ENCODE data around the gene OR5AU1.
A peak's percentile ranks its signal among the peaks of the same experiment; 100 is the strongest.

Gene OR5AU1

DNA sequence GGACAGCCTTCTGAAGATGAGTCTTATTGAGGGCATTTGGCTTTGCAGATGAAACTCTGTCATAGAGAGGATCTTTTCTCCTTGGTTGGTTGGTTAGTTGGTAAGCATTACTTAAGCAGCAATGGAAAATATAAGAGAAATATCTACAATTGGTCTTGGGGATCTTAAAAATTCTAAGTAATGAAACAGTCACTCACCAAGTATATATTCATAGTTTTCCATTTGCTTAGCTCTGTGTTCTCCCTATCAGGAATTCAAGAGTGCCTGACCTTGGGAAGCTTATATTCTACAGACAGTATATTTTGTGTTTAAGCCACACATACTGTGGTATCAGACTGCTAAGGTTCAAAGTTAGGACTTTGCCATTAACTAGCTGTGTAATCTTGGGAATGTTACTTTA, at the start of gene OR5AU1:
OR5AU1 (minus strand) TSS at position 101 of the 400 bp plus-strand sequence. CDS start 191 bp downstream, outside the sequence.
- DNase-seq: no peak

GRCh38 chr14:21205026-21205677, 49.3 kb upstream of the OR5AU1 start:
- DNase-seq: no peak

DNA sequence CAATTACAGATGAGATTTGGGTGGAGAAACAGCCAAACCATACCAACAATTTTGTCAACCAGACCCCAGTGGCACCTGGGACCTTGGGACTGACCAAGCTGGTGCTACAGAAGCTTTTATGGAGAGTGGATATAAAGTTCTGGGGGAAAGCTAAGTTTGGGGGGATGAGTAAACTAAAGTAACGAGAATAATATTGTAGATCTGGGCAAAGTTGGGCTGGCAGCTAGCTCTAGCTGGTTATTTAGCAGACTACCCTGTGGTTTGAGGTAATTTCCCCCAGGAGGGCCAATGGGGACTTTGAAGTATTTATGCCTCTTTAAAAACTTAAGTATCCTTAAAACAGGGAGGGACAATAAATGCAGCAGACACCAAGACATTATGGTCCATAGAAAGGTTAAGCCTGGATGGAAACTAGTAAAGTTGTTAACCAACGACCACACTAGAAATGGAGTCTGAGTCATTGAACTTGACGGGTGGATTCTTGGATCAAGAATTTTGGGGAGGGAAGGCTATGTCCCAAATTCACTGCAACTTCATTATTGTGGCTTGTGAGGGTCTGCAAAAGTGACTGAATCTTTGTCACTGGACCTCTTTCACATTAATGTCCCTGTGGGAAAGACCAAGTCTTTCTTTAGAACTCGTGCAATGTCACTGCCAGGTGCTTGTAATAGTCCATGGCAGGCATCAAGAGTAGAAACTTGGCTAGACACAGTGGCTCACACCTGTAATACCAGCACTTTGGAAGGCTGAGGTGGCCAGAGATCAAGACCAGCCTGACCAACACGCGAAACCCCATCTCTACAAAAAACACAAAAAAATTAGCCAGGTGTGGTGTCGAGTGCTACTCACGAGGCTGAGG, 48.5 kb upstream of the OR5AU1 start:
- DNase-seq: no peak

DNA sequence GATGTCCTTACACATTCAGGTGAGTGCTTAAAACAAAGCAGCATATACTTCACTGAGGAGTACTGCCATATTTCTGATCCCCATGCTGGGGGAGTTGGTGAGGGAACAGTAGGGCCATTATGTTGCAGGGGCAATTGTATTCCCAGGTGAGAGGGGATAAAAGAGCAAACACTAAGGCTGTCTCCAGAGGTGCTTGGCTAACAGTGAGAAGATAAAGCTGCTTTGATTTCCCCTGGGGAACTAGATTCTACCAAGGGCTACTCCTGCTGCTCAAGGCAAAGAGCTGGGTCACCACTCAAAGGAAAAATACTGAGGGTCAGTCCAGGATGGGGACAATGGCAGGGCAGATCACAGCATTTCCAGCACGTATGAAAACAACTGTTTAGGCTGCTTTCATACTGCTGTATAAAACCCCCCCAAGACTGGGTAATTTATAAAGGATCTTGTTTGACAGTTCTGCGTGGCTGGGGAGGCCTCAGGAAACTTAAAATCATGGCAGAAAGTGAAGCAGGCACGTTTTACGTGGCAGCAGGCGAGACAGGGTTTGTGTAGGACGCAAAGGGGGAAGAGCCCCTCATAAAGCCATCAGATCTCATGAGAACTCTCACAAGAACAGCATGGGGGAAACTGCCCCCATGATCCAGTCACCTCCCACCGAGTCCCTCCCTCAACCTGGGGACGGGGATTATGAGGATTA, 47.8 kb upstream of the OR5AU1 start:
- DNase-seq: no peak

GRCh38 chr14:21202463-21203358, 46.8 kb upstream of the OR5AU1 start:
- no peak for DNase-seq

DNA sequence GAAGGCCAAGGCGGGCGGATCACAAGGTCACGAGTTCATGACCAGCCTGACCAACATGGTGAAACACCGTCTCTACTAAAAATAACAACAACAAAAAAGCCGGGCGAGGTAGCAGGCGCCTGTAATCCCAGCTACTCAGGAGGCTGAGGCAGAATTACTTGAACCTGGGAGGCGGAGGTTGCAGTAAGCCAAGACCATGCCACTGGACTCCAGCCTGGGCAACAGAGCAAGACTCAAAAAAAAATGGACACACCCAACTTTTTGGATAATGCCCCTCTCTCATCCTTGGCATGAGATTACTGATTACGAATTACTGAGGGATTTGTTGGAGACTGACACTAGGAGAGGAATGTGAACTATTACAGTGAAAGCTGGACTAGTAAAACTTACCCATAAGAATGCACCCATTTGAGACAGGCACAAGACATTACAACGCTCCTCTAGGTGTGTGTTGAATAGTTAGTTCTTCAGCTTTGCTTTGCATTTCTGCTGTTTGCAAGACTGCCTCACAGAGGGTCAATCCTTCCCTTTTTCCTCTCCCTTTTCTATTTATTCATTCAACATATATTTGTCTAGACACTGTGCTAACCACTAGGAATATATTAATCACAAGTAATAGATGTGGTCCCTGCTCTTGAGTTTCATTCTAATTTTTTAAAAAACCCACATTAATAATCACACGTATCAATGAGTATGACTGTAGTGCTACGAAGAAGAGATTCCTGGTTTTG, 46.0 kb upstream of the OR5AU1 start:
- no peak for DNase-seq

DNA sequence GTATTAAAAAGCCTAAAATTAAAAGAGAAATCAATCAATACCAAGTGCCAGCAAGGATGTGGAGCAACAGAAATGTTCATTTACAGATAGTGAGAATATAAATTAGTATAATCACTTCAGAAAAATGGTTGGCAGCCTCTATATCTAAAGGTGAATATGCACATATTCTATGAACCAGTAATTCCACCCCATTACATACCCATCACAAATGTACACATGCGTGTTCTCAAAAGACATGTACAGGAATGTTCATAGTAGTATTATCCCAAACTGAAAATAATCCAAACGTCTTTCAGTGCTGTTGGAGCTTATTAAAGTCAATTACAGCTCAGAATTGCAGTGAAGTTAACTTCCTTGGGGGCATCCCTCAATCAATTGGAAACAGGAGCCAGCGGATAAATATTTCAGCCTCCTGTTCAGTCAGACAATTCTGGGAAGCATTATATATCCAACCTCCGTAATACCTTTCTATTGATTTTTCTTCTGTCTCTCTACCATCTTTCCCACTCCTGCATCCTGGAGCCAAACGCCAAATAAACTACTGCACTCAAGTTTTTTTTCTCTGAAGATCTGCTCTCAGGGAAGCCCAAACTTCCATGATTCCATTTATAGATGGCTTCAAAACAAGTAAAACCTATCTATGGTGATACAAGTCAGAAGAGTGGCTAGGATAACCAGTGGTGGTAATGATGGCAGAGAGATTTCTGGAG, 45.0 kb upstream of the OR5AU1 start:
- DNase-seq: no peak

- DNase-seq: no peak
Observed at GRCh38 chr14:21199611-21200560, 44.0 kb upstream of the OR5AU1 start.

DNA sequence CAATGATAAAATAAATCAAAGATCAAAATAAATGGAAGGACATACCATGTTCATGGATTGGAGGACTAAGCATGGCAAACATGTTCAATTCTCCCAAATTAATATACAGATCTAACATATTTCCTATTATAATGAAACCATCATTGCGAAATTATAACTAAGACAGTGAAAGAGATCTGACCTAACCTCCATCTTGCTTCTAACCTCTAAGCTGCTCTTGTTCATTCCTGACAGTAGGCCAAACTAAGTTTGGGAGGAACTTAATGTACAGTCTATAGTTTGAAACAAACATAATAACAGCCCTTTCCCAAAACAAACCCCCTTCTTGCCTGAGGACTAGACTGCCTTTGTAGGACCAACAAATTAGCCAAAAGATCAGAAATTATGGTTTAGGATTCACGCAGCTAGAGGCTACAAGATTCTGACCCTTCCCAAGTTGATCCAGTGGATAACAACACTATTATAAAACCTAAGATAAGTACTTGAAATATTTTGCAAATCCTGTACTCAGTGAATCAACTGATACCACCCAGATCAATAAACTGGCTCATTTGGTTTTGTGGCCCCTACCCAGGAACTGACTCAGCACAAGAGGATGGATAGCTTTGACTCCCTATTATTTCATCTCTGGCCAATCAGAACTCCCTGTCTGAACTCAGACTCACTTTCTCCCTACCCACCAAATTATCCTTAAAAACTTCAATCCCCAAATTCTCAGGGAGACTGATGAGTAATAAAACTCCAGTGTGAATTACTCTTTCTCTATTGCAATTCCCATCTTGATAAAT, 41.7 kb upstream of the OR5AU1 start:
- DNase-seq: no peak

DNA sequence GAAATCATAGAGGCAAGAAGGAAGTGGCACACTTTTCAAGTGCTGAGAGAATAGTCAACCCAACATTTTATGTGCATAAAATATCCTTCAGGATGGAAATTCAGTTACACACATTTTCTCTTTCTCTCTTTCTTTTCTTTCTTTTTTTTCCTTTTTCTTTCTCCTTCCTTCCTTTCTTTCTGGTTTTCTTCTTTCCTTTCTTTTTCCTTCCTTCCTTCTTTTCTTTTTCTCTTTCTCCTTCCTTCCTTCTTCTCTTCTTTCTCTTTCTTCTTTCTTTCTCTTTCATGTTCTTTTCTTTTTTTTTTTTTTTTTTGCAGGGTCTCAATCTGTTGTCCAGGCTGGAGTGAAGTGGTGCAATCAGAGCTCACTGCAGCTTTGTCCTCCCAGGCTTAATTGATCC, 38.7 kb upstream of the OR5AU1 start:
- no peak for DNase-seq

GRCh38 chr14:21192875-21193535, 37.1 kb upstream of the OR5AU1 start:
- no peak for DNase-seq

- no peak for DNase-seq
Observed at GRCh38 chr14:21192447-21192822, 36.6 kb upstream of the OR5AU1 start.

DNA sequence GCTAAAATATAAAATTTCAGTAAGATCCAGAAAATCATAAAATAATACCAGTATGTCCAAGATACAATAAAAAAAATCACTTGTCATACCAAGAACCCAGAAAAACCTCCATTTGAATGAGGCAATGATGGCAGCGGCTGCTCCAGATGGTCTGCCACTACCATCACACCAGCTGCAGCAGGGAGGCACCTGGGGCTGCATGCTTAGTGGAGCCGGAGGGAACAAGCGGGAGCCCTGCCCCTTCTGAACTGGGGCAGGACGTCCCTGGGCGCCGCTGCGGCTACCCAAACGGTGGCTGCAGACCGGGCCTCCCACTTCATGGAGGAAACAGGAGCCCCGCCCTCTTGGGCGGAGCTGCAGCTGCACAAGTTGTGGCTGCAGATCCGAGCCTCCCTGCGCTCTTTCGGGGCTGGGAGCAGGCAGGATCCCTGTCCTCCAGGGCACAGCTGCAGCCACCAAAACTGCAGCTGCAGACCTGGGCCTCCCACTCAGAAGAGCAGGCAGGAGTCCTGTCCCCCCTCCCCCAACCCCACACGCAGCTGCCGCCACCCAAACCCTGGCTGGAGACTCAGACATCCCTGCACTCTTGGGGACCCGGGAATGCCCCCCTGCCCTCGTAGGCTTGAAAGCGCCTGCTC, 36.1 kb upstream of the OR5AU1 start:
- DNase-seq: peak; percentile 69 to 72

- no peak for DNase-seq
Observed at GRCh38 chr14:21191261-21191808, 35.5 kb upstream of the OR5AU1 start.

- no peak for DNase-seq
Observed at GRCh38 chr14:21185491-21185890, 29.6 kb upstream of the OR5AU1 start.

- no peak for DNase-seq
Observed at GRCh38 chr14:21184254-21184653, 28.4 kb upstream of the OR5AU1 start.

DNA sequence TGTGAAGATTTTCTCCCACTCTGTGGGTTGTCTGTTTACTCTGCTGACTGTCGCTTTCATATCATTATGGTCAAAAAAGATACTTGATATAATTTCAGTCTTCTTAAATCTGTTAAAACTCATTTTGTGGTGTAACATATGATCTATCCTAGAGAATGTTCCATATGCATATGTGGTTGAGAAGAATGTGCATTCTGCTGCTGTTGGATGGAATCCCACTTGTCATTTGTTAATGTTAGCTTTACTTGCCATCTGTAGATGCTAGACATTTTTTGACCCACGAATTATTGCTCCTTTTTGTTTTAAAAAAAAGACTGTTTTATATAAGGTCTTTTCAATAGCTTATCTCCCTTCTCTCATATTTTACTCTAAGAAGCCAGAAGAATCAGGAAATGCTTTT, 26.3 kb upstream of the OR5AU1 start:
- DNase-seq: no peak

- DNase-seq: no peak
Observed at GRCh38 chr14:21171128-21171527, 15.3 kb upstream of the OR5AU1 start.

Data from CD4-positive, alpha-beta T cell treated with Interleukin-1 beta for 1 hour (primary cell).